ENCODE results near the gene ANKRD33B. TPM values are rescaled to one million over a fixed set of nuclear protein-coding genes. Genes with fewer than 3 reads are reported as not detected.
A peak's percentile ranks its signal among the peaks of the same experiment; 100 is the strongest.

The ANKRD33B gene
- total RNA-seq, 2 experiments from 2014 or later = 6.8 to 13.8 TPM

DNA sequence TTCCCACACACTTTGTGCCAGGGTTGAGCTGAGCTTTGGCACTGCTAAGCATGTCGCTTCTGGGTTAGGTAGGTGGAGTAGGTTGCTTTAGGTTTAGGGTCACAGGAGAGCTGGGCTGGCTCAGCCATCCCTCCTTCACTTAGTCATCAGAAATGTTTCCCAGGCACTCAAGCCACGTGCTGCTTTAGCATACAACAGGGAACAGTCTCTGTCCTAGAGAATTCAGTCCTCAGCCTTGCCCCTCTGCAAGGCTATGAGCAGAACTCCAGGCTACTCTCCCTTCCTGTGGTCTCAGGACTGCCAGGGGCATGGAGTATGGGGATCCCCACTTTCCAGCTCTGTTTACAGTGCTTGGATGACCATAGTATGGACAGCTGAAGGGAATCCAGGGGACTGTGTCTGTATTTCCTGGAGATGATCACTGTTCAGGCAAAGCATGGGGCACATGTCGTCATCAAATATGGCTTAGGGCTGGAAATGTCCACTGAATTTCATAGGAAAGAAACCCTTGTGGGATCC, 7.5 kb upstream of the ANKRD33B start:
- CTCF ChIA-PET = no interaction called here

DNA sequence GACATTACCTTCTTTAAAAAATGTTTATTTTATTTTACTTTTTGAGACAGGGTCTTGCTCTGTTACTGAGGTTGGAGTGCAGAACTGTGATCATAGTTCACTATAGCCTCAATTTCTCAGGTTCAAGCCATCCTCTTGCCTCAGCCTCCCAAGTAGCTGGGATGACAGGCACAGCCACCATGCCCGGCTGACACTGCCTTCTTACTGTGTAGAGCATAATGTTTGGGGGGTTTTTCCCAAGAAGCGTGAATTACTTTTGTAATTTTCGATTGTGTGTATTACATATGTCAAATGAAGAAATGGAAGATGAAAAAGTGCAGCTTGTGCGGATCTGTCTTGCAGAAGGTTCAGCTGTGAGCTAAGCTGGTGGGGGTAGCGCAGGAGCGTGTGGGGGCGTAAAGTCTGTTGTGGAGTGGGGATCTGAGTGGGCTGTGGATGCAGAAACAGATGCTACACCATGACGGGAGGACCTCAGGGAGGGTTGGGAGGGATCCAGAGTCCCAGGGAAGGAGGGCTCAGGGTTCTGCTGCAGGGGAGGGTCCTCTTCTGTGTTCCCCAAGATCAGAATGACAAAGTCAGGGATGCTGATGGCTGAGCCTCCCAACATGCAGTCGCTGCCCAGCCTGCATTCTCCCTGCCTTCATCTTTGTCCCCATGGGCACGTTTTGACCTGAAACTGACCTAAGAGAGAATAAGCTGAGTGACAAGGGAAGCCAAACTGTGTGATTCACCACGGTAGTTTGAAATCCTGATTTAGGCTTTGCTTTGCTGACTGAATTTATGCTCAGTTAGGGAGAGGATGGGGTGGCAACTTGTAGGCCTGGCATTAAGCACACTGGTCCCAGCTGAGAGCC, 6.8 kb upstream of the ANKRD33B start:
- no peak for DNase-seq
- H3K9me3 Mint-ChIP-seq (ENCODE audit: low read depth) = no peaks in the 10 kb centered on the region
- ATAC-seq = no peak
- CTCF ChIA-PET = no interaction called here
- no peak overlapping the region for H3K4me3 Mint-ChIP-seq
- peaks cover 9% of the 10 kb centered on the region for H3K4me1 Mint-ChIP-seq
- H3K27ac Mint-ChIP-seq = no peak overlapping the region
- H3K27me3 Mint-ChIP-seq = peaks cover 60% of the 10 kb centered on the region
- H3K36me3 Mint-ChIP-seq = no peaks in the 10 kb centered on the region

More for the DNA sequence above, 7.5 kb upstream of the ANKRD33B start:
- Mint-ChIP-seq H3K9me3 (ENCODE audit: low read depth) (no peaks in the 10 kb centered on the region), H3K4me3 (no peak overlapping the region), H3K27ac (no peak overlapping the region), H3K4me1 (peaks cover 8% of the 10 kb centered on the region), H3K36me3 (no peaks in the 10 kb centered on the region), H3K27me3 (peaks cover 56% of the 10 kb centered on the region)
- ATAC-seq = no peak
- DNase-seq = no peak

DNA sequence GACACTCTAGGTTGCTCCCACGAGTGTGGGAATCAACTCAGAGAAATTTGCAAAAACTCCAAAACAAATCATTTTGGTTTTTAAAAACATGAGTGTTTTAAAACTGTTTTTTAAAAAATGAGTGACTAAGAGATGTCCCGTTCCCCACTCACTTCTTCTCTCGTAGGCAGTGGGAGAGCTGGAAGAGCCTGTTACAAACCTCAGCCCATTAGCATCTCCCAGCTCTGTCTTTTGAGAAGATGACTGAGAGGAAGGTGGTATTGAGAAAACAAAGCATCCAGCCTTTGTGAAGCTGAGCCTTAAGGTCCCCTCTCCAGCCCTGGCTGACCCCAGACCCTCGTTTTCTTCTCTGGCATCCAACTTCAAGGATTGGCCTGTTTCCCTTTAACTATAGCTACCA, 4.7 kb upstream of the ANKRD33B start:
- CTCF ChIA-PET = interaction anchor here (1.4 kb wide), 1 partner anchor 69 kb away, joined by 4 read pairs; no protein-coding TSS in a partner anchor
- no peak overlapping the region for H3K27ac Mint-ChIP-seq
- H3K9me3 Mint-ChIP-seq (ENCODE audit: low read depth) = no peaks in the 10 kb centered on the region
- no peak for ATAC-seq
- H3K27me3 Mint-ChIP-seq = peaks cover 58% of the 10 kb centered on the region
- DNase-seq = no peak
- H3K4me3 Mint-ChIP-seq = no peak overlapping the region
- peaks cover 8% of the 10 kb centered on the region for H3K4me1 Mint-ChIP-seq
- H3K36me3 Mint-ChIP-seq = no peaks in the 10 kb centered on the region

DNA sequence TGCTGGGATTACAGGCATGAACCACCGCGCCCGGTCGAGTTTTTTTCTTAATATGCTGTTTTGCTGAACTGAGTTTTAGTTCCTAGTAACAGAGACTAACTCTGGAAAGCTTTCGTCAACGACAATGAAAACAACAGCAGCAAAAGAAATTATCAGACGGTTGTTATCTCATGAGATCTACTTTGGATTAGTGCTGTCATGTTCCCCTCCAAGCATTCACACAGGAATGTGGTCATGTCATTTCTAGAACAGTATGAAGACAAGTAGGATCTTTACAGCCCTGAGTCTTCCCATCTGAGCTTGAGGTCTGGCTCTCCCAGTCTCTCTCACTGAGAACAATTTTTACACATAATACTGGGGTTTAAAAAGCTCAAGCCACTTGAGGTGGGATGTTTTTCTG, 4.0 kb upstream of the ANKRD33B start:
- H3K27me3 Mint-ChIP-seq = peaks cover 54% of the 10 kb centered on the region

DNA sequence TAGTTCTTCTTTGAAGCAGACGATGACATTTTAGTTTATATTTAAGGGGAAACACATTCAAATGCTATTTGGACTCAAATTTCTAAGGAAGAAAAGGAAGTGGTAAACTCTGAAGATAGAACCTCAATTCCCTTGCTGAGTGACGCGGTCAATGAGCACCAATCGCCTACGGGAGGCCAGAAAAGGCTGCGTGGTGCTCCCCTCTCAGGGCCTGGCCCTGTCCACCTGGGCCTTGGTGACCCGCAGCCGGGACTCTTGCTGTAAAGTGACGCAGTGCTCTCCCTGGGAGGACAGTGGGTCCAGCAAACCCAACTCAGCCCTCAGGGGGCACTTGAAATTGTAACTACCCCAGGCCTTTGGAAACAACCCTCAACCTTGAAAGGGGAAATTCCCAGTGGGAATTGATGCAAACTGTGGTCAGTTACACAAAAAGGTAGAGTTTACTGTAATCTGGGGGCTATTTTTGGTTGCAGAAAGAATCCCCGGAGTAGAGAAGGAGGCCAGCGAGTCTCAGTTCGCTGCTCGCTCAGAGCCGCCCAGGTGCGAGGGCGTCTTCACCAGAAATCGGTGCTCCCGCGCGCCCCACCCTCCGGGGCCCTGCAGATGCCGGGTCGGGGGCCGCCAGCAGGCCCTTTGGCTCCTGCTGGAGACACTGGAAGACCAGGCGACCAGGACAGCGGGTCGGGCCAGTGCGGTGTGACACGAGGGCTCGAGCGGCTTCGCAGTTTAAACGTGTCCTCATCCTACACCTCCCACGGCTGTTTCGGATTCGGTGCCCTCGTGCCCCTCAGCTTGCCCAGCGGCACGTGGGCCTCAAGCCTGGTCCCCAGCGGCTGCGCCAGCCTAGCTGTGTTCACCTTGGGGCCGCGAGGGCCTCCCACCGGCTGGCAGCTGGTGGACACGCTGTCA, 1.4 kb upstream of the ANKRD33B start:
- DNase-seq (no peak), ATAC-seq (no peak)
- CTCF ChIA-PET = interaction anchor here (1.1 to 2.0 kb wide), 4 partner anchors 17 to 72 kb away, joined by 4 to 8 read pairs (median 6); no protein-coding TSS in a partner anchor
- H3K4me1 Mint-ChIP-seq = peaks cover 29% of the 10 kb centered on the region
- peak overlapping the region; percentile 48 for H3K4me3 Mint-ChIP-seq
- no peak overlapping the region for H3K27ac Mint-ChIP-seq
- no peaks in the 10 kb centered on the region for H3K9me3 Mint-ChIP-seq (ENCODE audit: low read depth)
- peaks cover 35% of the 10 kb centered on the region for H3K27me3 Mint-ChIP-seq
- no peaks in the 10 kb centered on the region for H3K36me3 Mint-ChIP-seq

More for the DNA sequence above, 4.0 kb upstream of the ANKRD33B start:
- Mint-ChIP-seq H3K36me3 (no peaks in the 10 kb centered on the region), H3K4me3 (no peak overlapping the region), H3K4me1 (peaks cover 8% of the 10 kb centered on the region), H3K9me3 (ENCODE audit: low read depth) (no peaks in the 10 kb centered on the region), H3K27ac (no peak overlapping the region)
- DNase-seq = no peak
- no peak for ATAC-seq
- CTCF ChIA-PET = interaction anchor here (1.4 to 1.5 kb wide), 2 partner anchors 68 to 107 kb away, joined by 4 read pairs; no protein-coding TSS in a partner anchor

DNA sequence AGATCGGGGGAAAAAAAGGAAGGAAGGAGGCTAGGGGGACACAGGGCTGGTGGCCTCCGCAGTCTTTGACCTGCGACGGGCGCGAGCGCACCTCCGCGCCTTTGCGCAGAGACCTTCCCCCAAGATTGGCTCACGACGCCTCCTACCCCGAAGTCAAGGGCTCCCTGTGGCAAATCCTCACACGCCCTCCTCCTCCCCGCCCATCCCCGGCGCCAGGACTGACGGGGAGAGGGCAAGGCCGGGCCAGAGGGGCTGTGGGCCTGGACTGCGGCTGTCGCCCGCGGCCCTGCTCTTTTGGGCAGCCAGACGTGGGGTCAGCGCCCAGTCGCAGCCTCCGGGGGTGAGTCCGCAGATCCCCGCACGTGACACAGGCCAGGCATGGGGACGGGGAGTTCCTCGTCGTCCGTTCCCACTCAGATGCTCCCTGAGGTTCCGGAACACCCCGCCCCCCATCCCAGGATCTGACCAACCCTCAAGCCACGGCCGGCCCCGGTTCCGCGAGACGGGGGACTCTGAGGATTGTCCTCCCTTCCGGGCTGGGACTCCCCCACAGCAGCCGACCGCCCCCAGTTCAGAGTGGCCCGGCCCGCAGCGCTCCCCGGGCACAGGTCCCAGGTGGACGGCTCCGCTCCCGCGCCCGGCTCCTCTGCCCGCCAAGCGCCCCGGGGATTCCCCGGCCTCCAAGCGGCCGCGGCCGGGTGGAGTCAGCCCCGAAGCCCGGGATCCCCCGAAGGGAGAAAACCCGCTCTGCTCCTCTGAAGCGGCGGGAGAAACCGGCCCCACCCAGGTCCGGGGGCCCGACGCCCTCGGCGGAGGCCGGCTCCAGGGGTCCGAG, 543 bp upstream of the ANKRD33B start:
- Mint-ChIP-seq H3K4me1 (peaks cover 29% of the 10 kb centered on the region), H3K27ac (no peak overlapping the region), H3K27me3 (peaks cover 28% of the 10 kb centered on the region), H3K36me3 (no peaks in the 10 kb centered on the region), H3K4me3 (peak overlapping the region; percentile 48), H3K9me3 (ENCODE audit: low read depth) (no peaks in the 10 kb centered on the region)
- ATAC-seq (peak; percentile 56), DNase-seq (peak; percentile 61)
- CTCF ChIA-PET = interaction anchor here (1.8 kb wide), 1 partner anchor 64 kb away, joined by 8 read pairs; no protein-coding TSS in a partner anchor

DNA sequence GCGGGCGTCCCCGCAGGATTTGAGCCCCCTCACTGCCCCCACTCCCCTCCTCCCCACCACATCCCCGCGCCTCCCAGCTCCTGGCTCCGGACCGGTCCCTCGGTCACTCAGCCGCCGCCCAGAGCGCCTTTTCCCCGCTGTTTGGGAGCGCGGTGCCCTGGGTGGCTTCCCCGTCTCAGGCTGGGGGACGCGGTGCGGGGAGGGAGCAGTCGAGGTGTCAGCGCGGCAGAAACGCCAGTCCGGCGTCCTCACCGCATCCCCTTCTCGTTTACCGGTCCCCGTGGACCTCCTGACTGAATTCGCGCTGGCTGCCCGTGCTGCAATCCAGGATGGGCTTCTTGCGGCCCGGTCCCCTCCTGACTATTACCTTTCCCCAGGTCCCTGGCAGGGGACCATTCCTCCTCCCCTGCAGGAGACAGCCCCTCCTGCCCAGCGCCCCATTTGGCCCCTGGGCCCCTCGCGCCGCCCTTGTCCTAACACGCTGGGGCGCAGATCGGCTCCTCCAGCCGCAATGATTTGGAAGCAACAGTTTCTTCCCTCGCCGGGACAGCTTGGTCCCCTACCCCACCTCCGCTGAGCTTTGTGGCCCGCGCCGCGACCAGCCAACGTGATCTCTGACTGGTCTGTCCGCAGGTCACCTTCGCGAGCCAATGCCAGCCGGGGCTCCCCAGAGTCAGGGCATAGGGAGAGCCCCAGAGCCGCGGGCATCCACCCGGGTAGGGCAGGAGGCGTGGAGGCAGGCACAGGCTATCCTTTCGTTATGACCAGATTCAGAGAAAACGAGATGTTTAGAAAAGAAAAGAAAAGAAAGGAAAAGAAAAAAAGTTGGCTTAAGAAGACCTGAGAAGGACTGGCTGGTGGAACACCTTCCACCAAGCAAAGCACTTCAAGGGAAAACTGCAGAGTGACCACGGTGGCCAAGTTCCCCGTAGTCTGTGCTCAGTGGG, 1.2 kb downstream of the ANKRD33B start:
- Mint-ChIP-seq H3K4me3 (peak overlapping the region; percentile 86), H3K27me3 (peaks cover 20% of the 10 kb centered on the region), H3K27ac (peak overlapping the region; percentile 28), H3K4me1 (peaks cover 29% of the 10 kb centered on the region), H3K9me3 (ENCODE audit: low read depth) (no peaks in the 10 kb centered on the region), H3K36me3 (no peaks in the 10 kb centered on the region)
- DNase-seq (no peak), ATAC-seq (peak; percentile 3)
- CTCF ChIA-PET = interaction anchor here (1.6 to 1.8 kb wide), 2 partner anchors 43 to 63 kb away, joined by 3 to 8 read pairs; no protein-coding TSS in a partner anchor

DNA sequence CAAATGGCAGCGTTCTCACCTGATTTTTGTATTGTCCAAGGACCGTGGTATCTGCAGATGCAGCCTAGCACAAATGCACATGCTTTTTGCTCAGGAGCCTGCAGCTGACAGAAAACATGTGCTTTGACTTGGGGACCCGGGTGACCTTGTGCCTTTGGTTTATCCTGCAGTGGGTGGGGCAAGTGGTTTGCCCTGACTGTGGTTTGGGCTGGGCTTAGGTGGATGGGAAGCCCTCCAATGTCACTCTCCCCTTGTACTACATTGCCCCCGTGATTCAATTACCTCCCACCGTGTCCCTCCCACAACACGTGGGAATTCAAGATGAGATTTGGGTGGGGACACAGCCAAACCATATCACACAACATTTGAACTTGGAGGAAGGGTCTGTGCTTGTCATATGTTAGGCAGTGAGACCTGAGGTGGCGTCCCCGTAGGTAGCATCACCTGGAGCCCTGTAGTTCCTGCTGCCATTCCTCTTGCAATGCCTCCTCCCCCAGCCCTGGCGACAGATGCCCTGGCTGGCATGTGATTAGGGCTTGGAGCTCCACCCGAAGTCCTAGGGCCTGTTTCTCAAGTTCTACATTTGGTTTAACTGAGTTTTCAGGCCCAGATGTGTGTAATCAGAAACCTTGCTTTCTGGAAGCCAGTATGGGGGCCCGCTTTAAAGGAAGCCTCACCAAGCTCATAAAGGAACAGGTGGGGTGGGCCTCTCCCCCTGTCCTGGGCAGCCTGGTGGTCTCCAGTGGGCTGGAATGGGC, 2.1 kb downstream of the ANKRD33B start:
- H3K4me3 Mint-ChIP-seq = peak overlapping the region; percentile 86
- CTCF ChIA-PET = interaction anchor here (0.9 to 2.7 kb wide), 4 partner anchors 42 to 282 kb away, joined by 3 to 15 read pairs (median 4); no protein-coding TSS in a partner anchor
- ATAC-seq (no peak), DNase-seq (no peak)
- H3K4me1 Mint-ChIP-seq = peaks cover 29% of the 10 kb centered on the region
- no peaks in the 10 kb centered on the region for H3K36me3 Mint-ChIP-seq
- H3K27me3 Mint-ChIP-seq = peaks cover 13% of the 10 kb centered on the region
- no peaks in the 10 kb centered on the region for H3K9me3 Mint-ChIP-seq (ENCODE audit: low read depth)
- no peak overlapping the region for H3K27ac Mint-ChIP-seq

DNA sequence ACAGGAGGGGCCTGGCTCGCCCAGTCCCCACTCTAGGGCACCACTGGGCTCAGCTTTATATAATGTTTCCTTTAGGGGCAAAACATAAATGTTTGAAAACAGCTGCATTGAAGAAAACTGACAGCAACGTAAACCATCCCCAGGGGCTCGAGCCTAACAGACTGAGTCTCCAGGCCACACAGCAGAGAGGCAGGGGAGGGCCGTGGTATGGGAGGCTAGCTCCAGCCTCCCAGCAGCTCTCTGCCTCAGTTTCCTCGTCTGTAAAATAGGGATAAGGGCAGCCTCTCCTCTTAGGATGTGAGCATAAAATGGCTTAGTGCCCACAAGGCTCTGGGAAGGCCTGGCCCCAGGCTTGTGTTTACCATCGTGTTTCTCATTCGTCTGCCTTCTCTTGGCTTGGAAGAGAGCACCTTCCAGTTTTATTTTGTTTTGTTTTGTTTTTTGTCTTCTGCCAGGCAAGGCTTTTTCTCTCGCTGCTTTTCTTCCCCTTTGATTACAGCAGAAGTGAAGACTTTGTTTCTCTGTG, 2.7 kb downstream of the ANKRD33B start:
- no peak overlapping the region for H3K27ac Mint-ChIP-seq
- H3K4me1 Mint-ChIP-seq = peaks cover 29% of the 10 kb centered on the region
- H3K4me3 Mint-ChIP-seq = no peak overlapping the region
- no peaks in the 10 kb centered on the region for H3K36me3 Mint-ChIP-seq
- peaks cover 8% of the 10 kb centered on the region for H3K27me3 Mint-ChIP-seq
- ATAC-seq = no peak
- CTCF ChIA-PET = interaction anchor here (0.9 to 2.7 kb wide), 4 partner anchors 42 to 283 kb away, joined by 3 to 15 read pairs (median 4); no protein-coding TSS in a partner anchor
- no peaks in the 10 kb centered on the region for H3K9me3 Mint-ChIP-seq (ENCODE audit: low read depth)
- no peak for DNase-seq

DNA sequence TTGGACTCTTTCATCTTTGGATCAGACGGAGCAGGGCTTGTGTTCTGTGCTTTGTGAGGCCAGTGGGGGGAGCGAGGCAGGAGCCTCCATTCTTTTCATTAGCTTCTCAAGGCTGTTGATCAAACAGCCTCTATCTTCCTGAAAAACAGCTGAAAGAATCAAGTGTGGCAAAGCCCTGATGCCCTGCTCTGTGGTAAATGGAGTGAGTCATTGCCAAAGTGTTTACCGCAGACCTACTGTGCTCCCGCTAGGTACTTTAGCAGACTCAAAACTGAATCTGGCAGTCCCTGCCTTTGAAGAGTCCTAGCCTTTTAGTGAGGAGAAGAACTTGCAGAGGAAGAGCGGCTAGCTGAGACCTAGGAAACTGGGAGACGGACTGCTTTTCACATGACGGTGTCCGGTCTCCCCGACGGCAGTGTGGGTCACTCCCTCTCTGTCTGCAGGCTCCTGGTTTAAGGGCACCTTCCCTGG, 3.3 kb downstream of the ANKRD33B start:
- ATAC-seq (no peak), DNase-seq (no peak)
- Mint-ChIP-seq H3K4me1 (peaks cover 27% of the 10 kb centered on the region), H3K9me3 (ENCODE audit: low read depth) (no peaks in the 10 kb centered on the region), H3K27ac (no peak overlapping the region), H3K27me3 (peaks cover 3% of the 10 kb centered on the region), H3K36me3 (no peaks in the 10 kb centered on the region), H3K4me3 (no peak overlapping the region)
- CTCF ChIA-PET = interaction anchor here (1.3 to 2.7 kb wide), 3 partner anchors 26 to 68 kb away, joined by 3 to 15 read pairs (median 3); no protein-coding TSS in a partner anchor

All from activated CD8-positive, alpha-beta memory T cell treated with anti-CD3 and anti-CD28 coated beads, Interleukin-2, amount 10 ng/mL, durations not matched to agents 7 days and 5 days (primary cell).